GM12878 (cell line): ENCODE results near the gene SIRT5. TPM values are rescaled to one million over a fixed set of nuclear protein-coding genes. Genes with fewer than 3 reads are reported as not detected.

Source experiments
- ATAC-seq: fragments of 200-7000 bp; cut with Tn5 transposase; 3 replicates; pipeline ENCODE4 v1.9.1; 2020; ENCODE audit warnings: mild to moderate bottlenecking, moderate library complexity
- BruUV-seq: library from RNA; stranded (reverse); fragments of 400-500 nt; replicated peaks from 2 replicates; lab custom pipeline; 2021; lab: Mats Ljungman, UMichigan
- CTCF ChIA-PET: fragments of 300-600 bp; sonication (Branson Sonifier 250); formaldehyde crosslinking; extraction: SDS; loops from one replicate; lab custom pipeline; 2021; ENCODE audit warnings: inconsistent platforms; lab: Yijun Ruan, JAX
- POLR2A ChIA-PET: fragments of 350-600 bp; formaldehyde crosslinking; extraction: SDS; loops from one replicate; lab custom pipeline; 2021; ENCODE audit warnings: inconsistent platforms; lab: Charles Lee
- RAD21 ChIA-PET: fragments of 300-600 bp; sonication (Branson Sonifier 250); formaldehyde crosslinking; loops from one replicate; lab custom pipeline; 2023; ENCODE audit warnings: antibody characterized with exemption; ENCODE audit not compliant: unreplicated experiment; lab: Charles Lee
- SMC1A ChIA-PET: fragments of 300-600 bp; sonication (Branson Sonifier 250); formaldehyde crosslinking; loops from one replicate; lab custom pipeline; 2023; ENCODE audit not compliant: unreplicated experiment, uncharacterized antibody; lab: Charles Lee
- DNase-seq: peaks from one replicate; pipeline ENCODE4 v3.0.0-alpha.2; 2011; ENCODE audit warnings: low read depth, low spot score
- FAIRE-seq: peaks from 3 replicates; lab custom pipeline; 2011; peaks lifted over from hg19 to GRCh38; lab: Jason Lieb, UNC
- H2AFZ ChIP-seq: 2 replicates; pipeline ENCODE4 v1.6.0; 2011; ENCODE audit warnings: low read depth, low read length, control low read depth; ENCODE audit not compliant: control insufficient read depth
- H3K27ac ChIP-seq: 2 replicates; pipeline ENCODE4 v1.5.1; 2011; ENCODE audit warnings: control low read depth; ENCODE audit not compliant: control insufficient read depth, insufficient read depth
- H3K27me3 ChIP-seq, 2 experiments: replicated peaks in 1 of 2; 2 replicates each; pipeline versions ENCODE4 v1.6.0 to v1.6.1; 2011; ENCODE audit warnings: low read length in 1 of 2; ENCODE audit not compliant: control insufficient read depth in 2 of 2, insufficient read depth in 2 of 2
- H3K36me3 ChIP-seq, 2 experiments: 2 replicates each; pipeline ENCODE4 v1.5.1; 2011; ENCODE audit warnings: low read length in 1 of 2; ENCODE audit not compliant: control insufficient read depth in 2 of 2, insufficient read depth in 2 of 2
- H3K4me1 ChIP-seq: 2 replicates; pipeline ENCODE4 v1.6.1; 2011; ENCODE audit warnings: mild to moderate bottlenecking, low read length, moderate library complexity, mixed read lengths; ENCODE audit not compliant: control insufficient read depth, insufficient read depth
- H3K4me2 ChIP-seq: 2 replicates; pipeline ENCODE4 v1.6.0; 2011; ENCODE audit warnings: control low read depth; ENCODE audit not compliant: control insufficient read depth, insufficient read depth
- H3K4me3 ChIP-seq: fragments of 200-600 bp; sonication (generic); 2 replicates; pipeline ENCODE4 v1.5.1; 2016
- H3K79me2 ChIP-seq: 2 replicates; pipeline ENCODE4 v1.6.0; 2011; ENCODE audit warnings: low read length; ENCODE audit not compliant: control insufficient read depth, insufficient read depth
- H3K9ac ChIP-seq: 2 replicates; pipeline ENCODE4 v1.8.0; 2011; ENCODE audit warnings: low read length, control low read depth, mixed read lengths; ENCODE audit not compliant: control insufficient read depth, insufficient read depth
- H3K9me3 ChIP-seq: replicated peaks from 3 replicates; pipeline ENCODE4 v1.5.1; 2011; ENCODE audit warnings: mild to moderate bottlenecking, low read length; ENCODE audit not compliant: control insufficient read depth, insufficient read depth
- H4K20me1 ChIP-seq: 2 replicates; pipeline ENCODE4 v1.6.0; 2011; ENCODE audit not compliant: control insufficient read depth, insufficient read depth
- CBX3 ChIP-seq: fragments of 200-600 bp; sonication (generic); IDR thresholded peaks from 2 replicates; pipeline ENCODE4 v1.6.1; 2016; ENCODE audit warnings: low read depth, borderline replicate concordance
- CHD1 ChIP-seq: IDR thresholded peaks from 2 replicates; pipeline ENCODE4 v1.6.1; 2012; ENCODE audit warnings: low read depth, low read length, improper control_type of control experiment
- CHD2 ChIP-seq: IDR thresholded peaks from 2 replicates; pipeline ENCODE4 v1.6.1; 2011; ENCODE audit warnings: low read depth, low read length, improper control_type of control experiment, borderline replicate concordance
- DPF2 ChIP-seq: fragments of 450-650 bp; IDR thresholded peaks from 2 replicates; pipeline ENCODE4 v1.6.1; 2017; ENCODE audit warnings: mild to moderate bottlenecking
- E2F4 ChIP-seq: IDR thresholded peaks from 2 replicates; pipeline ENCODE4 v1.6.1; 2012; ENCODE audit warnings: low read depth, low read length, improper control_type of control experiment
- IRF3 ChIP-seq: fragments of 450-650 bp; IDR thresholded peaks from 2 replicates; pipeline ENCODE4 v1.6.1; 2014; ENCODE audit warnings: mild to moderate bottlenecking
- RCOR1 ChIP-seq: conservative IDR thresholded peaks from 2 replicates; pipeline ENCODE4 v1.6.1; 2012; ENCODE audit warnings: low read depth, low read length, improper control_type of control experiment
- SREBF2 ChIP-seq: IDR thresholded peaks from 2 replicates; pipeline ENCODE4 v1.6.1; 2012; ENCODE audit warnings: mild to moderate bottlenecking, low read length
- ZNF217 ChIP-seq: fragments of 450-650 bp; IDR thresholded peaks from 2 replicates; pipeline ENCODE4 v1.6.1; 2017; ENCODE audit warnings: antibody characterized with exemption, mild to moderate bottlenecking
- ZNF687 ChIP-seq: fragments of 450-650 bp; IDR thresholded peaks from 2 replicates; pipeline ENCODE4 v1.6.1; 2017; ENCODE audit warnings: mild to moderate bottlenecking, moderate library complexity
- WGBS: methylation state at CpG from one replicate; pipeline ENCODE4 v1.1.6; 2016; ENCODE audit warnings: low lambda C conversion rate; ENCODE audit not compliant: insufficient replicate concordance, insufficient coverage; ENCODE audit errors: missing lambda C conversion rate; 5-methylcytosine and 5-hydroxymethylcytosine counted together
- in situ Hi-C: fragments of 300-500 bp; cut with MboI; formaldehyde crosslinking; loops from 9 replicates; pipeline ENCODE4 v1.14.3; 2018; ENCODE audit warnings: mixed read lengths
- intact Hi-C: fragments of 100-400 bp; cut with micrococcal nuclease; formaldehyde crosslinking; loops from one replicate; pipeline ENCODE4 v1.14.2; 2022; ENCODE audit not compliant: unreplicated experiment
- polyA plus RNA-seq, 11 experiments: library from polyadenylated mRNA; depleted of rRNA in 4 of 11; unstranded in 6 of 11; stranded (reverse) in 5 of 11; fragments of >200 nt; fragmentation: Nextera tagmentation in 4 of 11; fragmentation: Illumina TruSeq in 1 of 11; extraction: Ambion mirVana in 4 of 11; extraction: Trizol in 1 of 11; gene quantifications; 1 replicate in 1 of 11; 2 replicates in 10 of 11; pipeline versions ENCODE4 v1.2.1 to v1.2.3, GENCODE V29; 2011 to 2016; ENCODE audit warnings: inconsistent platforms in 2 of 11, missing spikeins in 2 of 11, low read depth in 1 of 11
- total RNA-seq, 4 experiments: library from RNA; depleted of rRNA in 3 of 4; stranded (reverse); fragments of >200 nt in 3 of 4; fragmentation: Illumina TruSeq in 1 of 4; extraction: Trizol in 1 of 4; gene quantifications; 2 replicates each; pipeline versions ENCODE4 v1.2.1 to v1.2.3, GENCODE V29; 2013 to 2021
- TF ChIP-seq, protein P1 (sequence below): IDR thresholded peaks from 2 replicates; pipeline ENCODE4 v1.6.1; 2011; ENCODE audit warnings: borderline replicate concordance, low read depth, mild to moderate bottlenecking, moderate library complexity, mixed read lengths, low read length; ENCODE audit not compliant: insufficient read depth; ENCODE audit errors: extremely low read length
- TF ChIP-seq, protein P2 (sequence below): IDR thresholded peaks from 2 replicates; pipeline ENCODE4 v1.6.1; 2012; ENCODE audit warnings: low read depth, low read length, improper control_type of control experiment

Gene SIRT5
- total and polyA plus RNA-seq, 10 of the 15 experiments (the other 5 are each of a cell fraction or from before 2014, with no cell fraction given): 1.7 to 12.4 (median 10.0) TPM

GRCh38 chr6:13633343-13633742 is 58.9 kb downstream of the SIRT5 start:
- H3K36me3 ChIP-seq: peaks cover 0 to 24% of the 10 kb centered on the region in 2 experiments; a peak in 2 of 4 replicates
- no peaks in the 10 kb centered on the region for H4K20me1 ChIP-seq
- TF ChIP-seq, protein P1, sequence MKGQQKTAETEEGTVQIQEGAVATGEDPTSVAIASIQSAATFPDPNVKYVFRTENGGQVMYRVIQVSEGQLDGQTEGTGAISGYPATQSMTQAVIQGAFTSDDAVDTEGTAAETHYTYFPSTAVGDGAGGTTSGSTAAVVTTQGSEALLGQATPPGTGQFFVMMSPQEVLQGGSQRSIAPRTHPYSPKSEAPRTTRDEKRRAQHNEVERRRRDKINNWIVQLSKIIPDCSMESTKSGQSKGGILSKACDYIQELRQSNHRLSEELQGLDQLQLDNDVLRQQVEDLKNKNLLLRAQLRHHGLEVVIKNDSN: no peak
- no peak for TF ChIP-seq ZNF687
- no peak for TF ChIP-seq ZNF217
- no peak for TF ChIP-seq SREBF2
- TF ChIP-seq CHD2: no peak
- TF ChIP-seq DPF2: no peak
- TF ChIP-seq, protein P2, sequence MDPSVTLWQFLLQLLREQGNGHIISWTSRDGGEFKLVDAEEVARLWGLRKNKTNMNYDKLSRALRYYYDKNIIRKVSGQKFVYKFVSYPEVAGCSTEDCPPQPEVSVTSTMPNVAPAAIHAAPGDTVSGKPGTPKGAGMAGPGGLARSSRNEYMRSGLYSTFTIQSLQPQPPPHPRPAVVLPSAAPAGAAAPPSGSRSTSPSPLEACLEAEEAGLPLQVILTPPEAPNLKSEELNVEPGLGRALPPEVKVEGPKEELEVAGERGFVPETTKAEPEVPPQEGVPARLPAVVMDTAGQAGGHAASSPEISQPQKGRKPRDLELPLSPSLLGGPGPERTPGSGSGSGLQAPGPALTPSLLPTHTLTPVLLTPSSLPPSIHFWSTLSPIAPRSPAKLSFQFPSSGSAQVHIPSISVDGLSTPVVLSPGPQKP: no peak
- TF ChIP-seq IRF3: no peak
- no peak for TF ChIP-seq CBX3
- no peak for TF ChIP-seq E2F4
- TF ChIP-seq CHD1: no peak
- TF ChIP-seq RCOR1: no peak

More at GRCh38 chr6:13633343-13633742, 58.9 kb downstream of the SIRT5 start:
- BruUV-seq: no TSS peak
- POLR2A ChIA-PET: interaction anchor here (0.7 kb wide), 1 partner anchor 134 kb away, joined by 3 read pairs; no protein-coding TSS in a partner anchor
- intact Hi-C loops (no loop called here), in situ Hi-C loops (no loop called here)
- FAIRE-seq (no peak), ATAC-seq (no peak), DNase-seq (no peak)
- CTCF ChIA-PET: interaction anchor here (0.6 to 3.3 kb wide), 4 partner anchors 10 to 433 kb away, joined by 3 to 22 read pairs (median 5); partner anchors contain the start of gene SIRT5
- Histone ChIP-seq H3K4me2 (no peak overlapping the region), H3K4me3 (no peak overlapping the region), H3K9ac (no peak overlapping the region), H3K27ac (no peak overlapping the region), H3K79me2 (no peaks in the 10 kb centered on the region), H3K9me3 (no peaks in the 10 kb centered on the region), H3K27me3 (no peaks in the 10 kb centered on the region), H3K4me1 (no peaks in the 10 kb centered on the region), H2AFZ (no peak overlapping the region)
- SMC1A ChIA-PET: interaction anchor here (0.6 to 2.4 kb wide), 5 partner anchors 16 to 296 kb away, joined by 3 to 7 read pairs (median 3); partner anchors contain the start of gene NOL7
- WGBS: 75% methylated on average over 2 of the region's 2 CpGs
- RAD21 ChIA-PET: no interaction called here
